Epidermal melanocyte (primary cell): ENCODE results near the gene HABP4.
A peak's percentile ranks its signal among the peaks of the same experiment; 100 is the strongest.

Experiments used
- DNase-seq: peaks from one replicate; pipeline ENCODE4 v3.0.0; 2011; ENCODE audit warnings: low spot score; ENCODE audit not compliant: insufficient read length

HABP4 gene, protein sequence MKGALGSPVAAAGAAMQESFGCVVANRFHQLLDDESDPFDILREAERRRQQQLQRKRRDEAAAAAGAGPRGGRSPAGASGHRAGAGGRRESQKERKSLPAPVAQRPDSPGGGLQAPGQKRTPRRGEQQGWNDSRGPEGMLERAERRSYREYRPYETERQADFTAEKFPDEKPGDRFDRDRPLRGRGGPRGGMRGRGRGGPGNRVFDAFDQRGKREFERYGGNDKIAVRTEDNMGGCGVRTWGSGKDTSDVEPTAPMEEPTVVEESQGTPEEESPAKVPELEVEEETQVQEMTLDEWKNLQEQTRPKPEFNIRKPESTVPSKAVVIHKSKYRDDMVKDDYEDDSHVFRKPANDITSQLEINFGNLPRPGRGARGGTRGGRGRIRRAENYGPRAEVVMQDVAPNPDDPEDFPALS

DNA sequence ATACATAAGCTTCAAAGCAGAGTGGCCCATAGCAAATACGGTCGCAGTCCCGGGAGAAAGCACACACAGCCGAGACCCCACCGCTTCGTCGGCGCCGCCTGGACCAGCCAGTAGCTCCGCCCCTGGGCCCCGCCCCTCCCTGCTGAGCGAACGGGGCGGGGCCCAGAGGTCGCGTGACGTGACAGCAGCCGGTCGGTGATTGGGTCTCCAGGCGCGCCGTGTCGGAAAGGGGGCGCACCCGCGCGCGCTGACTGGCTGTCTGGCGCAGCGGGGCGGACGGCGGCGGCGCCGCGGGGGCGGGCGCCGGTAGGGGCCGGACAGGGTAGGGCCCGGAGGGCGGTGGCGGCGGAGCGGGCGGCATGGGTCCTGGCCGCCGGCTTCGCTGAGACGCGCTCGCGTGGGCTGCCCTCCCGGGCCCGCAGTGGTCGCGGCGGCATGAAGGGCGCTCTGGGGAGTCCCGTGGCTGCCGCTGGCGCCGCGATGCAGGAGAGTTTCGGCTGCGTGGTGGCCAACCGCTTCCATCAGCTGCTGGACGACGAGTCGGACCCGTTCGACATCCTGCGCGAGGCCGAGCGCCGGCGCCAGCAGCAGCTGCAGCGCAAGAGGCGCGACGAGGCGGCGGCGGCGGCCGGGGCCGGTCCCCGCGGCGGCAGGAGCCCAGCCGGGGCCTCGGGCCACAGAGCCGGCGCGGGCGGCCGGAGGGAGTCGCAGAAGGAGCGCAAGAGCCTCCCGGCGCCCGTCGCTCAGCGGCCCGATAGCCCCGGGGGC, at the start of gene HABP4:
TSS of gene HABP4 (plus strand) at position 325 of the 768 bp plus-strand sequence. CDS start at position 436, 111 bp downstream.
- peak; percentile 98 for DNase-seq

DNA sequence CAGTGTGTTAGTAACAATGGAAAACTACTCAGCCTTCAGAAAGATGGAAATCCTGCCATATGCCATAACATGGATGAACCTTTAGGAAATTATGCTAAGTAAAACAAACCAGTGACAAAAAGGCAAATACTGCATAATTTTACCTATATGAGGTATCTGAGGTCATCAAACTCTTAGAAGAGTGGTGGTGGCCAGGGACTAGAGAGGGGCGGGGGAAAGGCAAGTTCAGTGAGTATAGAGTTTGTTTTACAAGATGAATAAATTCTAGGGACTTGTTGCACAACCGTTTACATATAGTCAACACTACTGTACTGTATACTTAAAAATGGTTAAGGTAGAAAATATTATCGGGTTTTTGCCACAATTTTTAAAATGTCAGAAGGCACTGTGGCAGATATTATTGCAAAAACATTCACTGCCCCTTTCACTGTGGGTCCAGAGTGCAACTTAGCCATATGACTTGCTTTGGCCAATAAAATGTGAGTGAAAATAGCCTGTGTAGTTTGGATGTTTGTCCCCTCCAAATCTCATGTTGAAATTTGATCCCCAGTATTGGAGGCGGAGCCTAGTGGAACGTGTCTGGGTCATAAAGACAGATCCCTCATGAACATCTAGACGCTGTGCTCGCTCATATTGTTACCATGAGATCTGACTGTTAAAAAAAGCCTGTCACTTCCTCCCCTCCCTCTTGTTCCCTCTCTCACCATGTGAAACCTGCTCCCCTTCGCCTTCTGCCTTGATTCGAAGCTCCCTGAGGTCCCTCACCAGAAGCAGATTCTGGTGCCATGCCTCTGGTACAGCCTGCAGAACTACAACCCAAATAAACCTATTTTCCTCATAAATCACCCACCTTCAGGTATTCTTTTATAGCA, 41.3 kb upstream of the HABP4 start:
- DNase-seq, result no peak

GRCh38 chr9:96411129-96411838, 38.7 kb upstream of the HABP4 start:
- no peak for DNase-seq

DNA sequence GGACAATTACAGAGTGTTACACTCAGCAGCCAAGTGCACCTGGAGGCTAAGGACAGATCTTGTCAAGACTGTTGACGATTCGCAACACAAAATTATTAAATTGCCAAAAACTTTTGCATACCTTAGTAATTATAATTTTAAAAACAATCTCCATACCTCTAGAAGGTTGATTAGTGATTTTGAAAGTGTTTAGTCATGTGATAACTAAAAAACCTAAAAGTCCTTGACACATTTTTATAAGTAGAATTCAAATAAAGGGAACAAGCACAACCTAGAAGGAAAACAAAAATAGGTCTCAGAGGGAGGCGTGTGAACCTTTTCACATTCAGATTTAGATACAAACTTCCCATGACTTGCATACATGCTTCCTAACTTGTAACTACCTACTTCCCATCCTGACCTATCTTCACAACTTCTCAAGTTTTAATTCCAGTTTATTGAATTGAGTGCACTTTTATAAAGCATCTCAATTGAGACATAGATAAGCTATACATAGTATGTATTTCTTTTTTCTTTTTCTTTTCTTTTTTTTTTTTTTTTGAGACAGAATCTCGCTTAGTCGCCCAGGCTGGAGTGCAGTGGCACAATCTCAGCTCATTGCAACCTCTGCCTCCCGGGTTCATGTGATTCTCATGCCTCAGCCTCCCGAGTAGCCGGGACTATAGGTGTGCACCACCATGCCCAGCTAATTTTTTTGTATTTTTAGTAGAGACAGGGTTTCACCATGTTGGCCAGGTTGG, 37.6 kb upstream of the HABP4 start:
- DNase-seq, result no peak

GRCh38 chr9:96413302-96414221, 36.4 kb upstream of the HABP4 start:
- DNase-seq, result no peak

- peak; percentile 79 for DNase-seq
These were observed 32.9 kb upstream of the HABP4 start for GRCh38 chr9:96417051-96417586.

- DNase-seq, result no peak
These were observed 32.3 kb upstream of the HABP4 start for GRCh38 chr9:96417661-96418082.

GRCh38 chr9:96418083-96418919, 31.7 kb upstream of the HABP4 start, which contains the start of gene ZNF367:
ZNF367 (minus strand) TSS chr9:96418370; CDS start chr9:96418032, 338 bp downstream.
- peak; percentile 90 for DNase-seq

DNA sequence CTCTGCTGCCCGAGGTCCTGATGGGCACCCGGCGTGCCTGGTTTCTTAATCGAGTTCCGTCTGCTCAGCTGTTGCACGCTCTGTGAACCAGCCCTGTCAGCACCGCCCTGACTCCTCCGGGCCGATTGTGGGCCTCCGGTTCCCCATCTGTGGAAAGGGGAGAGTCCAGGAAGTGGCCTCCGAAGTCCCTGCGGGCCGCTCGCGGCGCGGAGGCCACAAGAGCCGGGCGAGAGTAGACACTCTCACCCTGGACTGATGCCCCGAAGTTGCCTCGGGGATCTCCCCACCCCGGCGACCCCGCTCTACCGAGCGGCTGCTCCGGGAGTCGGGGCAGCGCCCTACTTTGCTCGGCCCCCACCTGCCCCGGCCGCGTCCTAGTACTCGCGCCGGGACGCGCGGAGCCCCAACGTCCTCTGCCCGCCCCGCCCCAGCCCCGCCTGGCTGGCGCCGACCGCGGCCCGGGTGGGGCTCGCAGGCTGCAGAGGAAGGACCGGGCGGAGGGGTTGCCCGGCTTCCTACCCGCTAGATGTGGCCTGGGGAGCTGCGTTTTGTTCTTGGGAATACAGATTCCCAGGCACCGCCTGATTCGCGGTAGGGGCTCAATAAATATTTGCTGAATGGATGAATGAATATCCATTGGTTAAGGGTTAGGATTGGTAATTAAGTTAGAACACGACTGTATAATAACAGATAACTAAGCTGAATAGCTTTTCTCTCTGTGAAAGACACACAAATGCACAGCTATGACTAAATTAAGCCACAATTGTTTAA, 30.9 kb upstream of the HABP4 start:
- peak; percentile 43 for DNase-seq

GRCh38 chr9:96419691-96419969, 30.3 kb upstream of the HABP4 start:
- no peak for DNase-seq

DNA sequence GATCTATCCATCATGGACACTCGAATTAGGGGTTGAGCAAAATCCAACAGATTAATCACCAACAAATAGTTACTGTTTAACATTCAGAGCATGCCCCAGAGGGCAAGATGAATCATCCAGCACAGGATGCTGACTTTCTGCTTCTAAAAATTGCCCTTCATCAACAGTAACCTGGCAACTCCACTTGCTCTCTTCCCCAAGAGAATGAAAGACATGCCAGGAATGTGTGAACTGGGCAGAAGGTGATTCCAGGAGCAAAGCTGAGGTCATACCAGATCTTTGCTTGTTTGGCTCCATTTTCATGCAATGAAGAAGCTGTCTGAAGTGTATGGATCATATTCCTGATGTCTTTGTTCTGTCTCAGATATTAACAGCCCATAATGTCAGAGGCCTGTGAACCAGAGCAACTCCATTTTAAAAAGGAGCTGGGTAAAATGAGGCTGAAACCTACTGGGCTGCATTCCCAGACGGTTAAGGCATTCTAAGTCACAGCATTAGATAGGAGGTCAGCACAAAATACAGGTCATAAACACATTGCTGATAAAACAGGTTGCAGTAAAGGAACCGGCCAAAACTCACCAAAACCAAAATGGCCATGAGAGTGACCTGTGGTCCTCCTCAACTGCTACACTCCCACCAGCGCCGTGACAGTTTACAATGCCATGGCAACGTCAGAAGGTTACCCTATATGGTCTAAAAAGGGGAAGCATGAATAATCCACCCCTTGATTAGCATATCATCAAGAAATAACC, 29.3 kb upstream of the HABP4 start:
- DNase-seq, result peak; percentile 60

GRCh38 chr9:96423322-96423984, 26.5 kb upstream of the HABP4 start:
- DNase-seq, result no peak

- DNase-seq, result no peak
These were observed 26.0 kb upstream of the HABP4 start for GRCh38 chr9:96423985-96424336.

- no peak for DNase-seq
These were observed 24.3 kb upstream of the HABP4 start for GRCh38 chr9:96425500-96426169.

DNA sequence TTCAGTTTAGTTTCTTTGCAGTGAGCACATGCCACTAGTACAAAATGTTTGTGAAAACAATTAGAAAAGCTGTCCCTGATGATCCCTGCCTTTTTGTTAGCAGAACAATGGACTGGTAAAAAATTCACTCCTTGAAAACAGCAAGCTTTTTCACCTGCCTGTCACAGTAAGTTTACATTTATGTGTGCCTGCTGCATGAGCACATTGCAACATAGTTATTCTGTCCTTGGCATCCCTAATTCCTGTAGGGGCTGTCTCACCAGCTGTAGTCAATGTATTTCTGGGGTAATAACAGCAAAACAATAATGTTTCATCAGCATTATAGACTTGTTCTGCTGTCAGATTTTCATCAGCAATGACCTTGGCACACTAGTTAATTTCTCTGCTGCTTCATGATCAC, 20.2 kb upstream of the HABP4 start:
- no peak for DNase-seq

GRCh38 chr9:96430377-96430776, 19.6 kb upstream of the HABP4 start:
- DNase-seq, result no peak
